ENCODE results near the gene CFAP90. TPM values are rescaled to one million over a fixed set of nuclear protein-coding genes. Genes with fewer than 3 reads are reported as not detected.

Gene CFAP90
- total RNA-seq, 4 donors from 2014 or later, result 0.33 to 1.9 (median 0.34) TPM; not detected in 1

GRCh38 chr5:7845557-7845956 lies 5.4 kb downstream of the CFAP90 start:
- TF ChIP-seq CTCF (IDR thresholded peaks at IDR 0.05; ENCODE audit: low read depth), result no peak

- no peak for TF ChIP-seq CTCF (IDR thresholded peaks at IDR 0.05; ENCODE audit: low read depth)
These were observed 6.0 kb downstream of the CFAP90 start for GRCh38 chr5:7844901-7845300.

GRCh38 chr5:7842531-7842930 lies 8.4 kb downstream of the CFAP90 start:
- no peak for TF ChIP-seq CTCF (IDR thresholded peaks at IDR 0.05; ENCODE audit: low read depth)

GRCh38 chr5:7837403-7837802 lies 13.5 kb downstream of the CFAP90 start:
- no peak for TF ChIP-seq CTCF (IDR thresholded peaks at IDR 0.05; ENCODE audit: low read depth)

GRCh38 chr5:7834982-7835381 lies 16.0 kb downstream of the CFAP90 start:
- TF ChIP-seq CTCF (IDR thresholded peaks at IDR 0.05; ENCODE audit: low read depth), result no peak

- no peak for TF ChIP-seq CTCF (IDR thresholded peaks at IDR 0.05; ENCODE audit: low read depth)
These were observed 22.7 kb downstream of the CFAP90 start for GRCh38 chr5:7828269-7828668.

GRCh38 chr5:7827610-7828009 lies 23.3 kb downstream of the CFAP90 start:
- TF ChIP-seq CTCF (IDR thresholded peaks at IDR 0.05; ENCODE audit: low read depth), result no peak
